ENCODE results near the gene S100A8.
"Not testable (repeated sequence)": the region's sequence is repeated elsewhere in the genome, so short reads cannot be mapped to it uniquely, and the experiment has no call there.

Gene S100A8

DNA sequence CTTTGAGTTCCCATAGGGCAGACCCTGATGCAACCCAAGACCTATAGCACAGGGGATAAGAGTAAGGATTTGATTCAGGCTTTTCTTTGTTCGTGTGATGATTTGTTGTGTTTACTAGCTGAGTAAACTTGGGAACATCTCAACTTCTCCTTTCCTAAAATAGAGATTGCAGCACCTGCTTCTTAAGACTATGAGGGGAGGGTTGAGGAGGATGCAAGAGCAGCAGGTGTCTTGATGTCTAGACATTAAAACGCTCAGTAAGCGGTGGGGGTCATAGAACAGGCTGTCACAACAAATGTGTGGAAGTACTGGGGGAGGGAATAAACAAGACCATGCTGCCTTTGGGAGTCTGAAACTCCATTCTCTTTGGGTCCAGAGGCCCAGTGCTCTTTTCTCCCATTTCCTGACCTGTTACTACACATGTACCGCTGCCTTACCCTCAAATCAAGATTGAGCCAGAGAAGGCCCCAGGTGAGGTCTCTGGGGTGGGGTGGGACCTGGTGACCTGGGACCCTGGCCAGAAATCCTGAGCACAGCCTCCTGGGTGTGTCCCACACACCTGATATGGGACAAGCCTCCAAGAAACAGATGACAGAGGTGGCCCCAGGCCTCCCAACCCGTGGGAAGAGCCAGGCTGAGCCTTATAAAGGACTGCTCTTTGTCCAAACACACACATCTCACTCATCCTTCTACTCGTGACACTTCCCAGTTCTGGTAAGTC lies 25.1 kb upstream of the S100A8 start, which contains the start of gene S100A7A:
TSS of gene S100A7A (plus strand) at position 671 of the 721 bp plus-strand sequence. CDS start 1,563 bp downstream, outside the sequence.
- DNase-seq, result no peak

GRCh38 chr1:153413961-153414360 lies 23.1 kb upstream of the S100A8 start:
- not testable (repeated sequence) for DNase-seq

DNA sequence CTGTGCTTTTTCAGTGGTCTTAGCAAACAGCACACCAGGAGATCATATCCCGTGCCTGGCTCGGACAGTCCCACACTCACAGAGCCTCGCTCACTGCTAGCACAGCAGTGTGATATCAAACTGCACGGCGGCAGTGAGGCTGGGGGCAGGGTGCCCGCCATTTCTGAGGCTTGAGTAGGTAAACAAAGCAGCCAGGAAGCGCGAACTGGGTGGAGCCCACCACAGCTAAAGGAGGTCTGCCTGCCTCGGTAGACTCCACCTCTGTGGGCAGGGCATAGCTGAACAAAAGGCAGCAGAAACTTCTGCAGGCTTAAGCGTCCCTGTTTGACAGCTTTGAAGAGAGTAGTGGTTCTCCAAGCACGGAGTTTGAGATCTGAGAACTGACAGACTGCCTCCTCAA lies 16.4 kb upstream of the S100A8 start:
- DNase-seq, result not testable (repeated sequence)

DNA sequence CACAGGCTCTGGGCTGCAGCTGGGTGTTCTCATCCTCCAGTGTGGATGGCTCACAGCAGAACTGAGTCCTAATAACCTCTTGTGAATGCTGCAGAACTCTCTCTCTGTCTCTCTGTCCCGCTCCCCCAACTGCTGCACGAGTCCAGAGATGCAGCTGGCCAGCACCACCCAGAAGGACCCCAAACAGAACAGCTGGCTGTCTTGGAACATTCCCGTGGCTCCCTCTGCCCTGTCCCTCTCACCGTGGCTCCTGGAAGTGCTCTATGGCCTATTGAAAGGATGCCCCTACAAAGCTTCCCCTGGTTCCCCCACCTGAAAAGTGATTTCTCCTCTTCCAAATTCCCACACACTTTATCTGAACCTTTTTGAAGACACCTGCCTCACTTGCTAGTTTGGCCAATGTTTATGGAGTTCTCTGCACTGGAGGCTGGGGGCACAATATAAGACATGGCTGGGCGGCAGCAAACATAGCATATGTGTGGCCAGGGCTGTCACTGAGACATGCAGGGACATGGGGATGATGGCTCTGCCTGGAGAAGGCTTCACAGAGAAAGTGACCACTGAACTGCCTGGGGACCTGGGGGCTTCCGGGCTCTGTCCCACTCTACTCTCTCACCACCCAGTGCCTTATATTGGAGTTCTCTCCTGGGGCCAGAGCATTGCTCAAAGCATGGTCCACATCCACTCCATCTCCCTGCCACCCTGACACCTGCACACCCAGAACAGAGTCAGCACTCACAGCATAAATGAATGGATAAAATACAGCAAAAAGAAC lies 15.1 kb upstream of the S100A8 start:
- DNase-seq, result not testable (repeated sequence)

DNA sequence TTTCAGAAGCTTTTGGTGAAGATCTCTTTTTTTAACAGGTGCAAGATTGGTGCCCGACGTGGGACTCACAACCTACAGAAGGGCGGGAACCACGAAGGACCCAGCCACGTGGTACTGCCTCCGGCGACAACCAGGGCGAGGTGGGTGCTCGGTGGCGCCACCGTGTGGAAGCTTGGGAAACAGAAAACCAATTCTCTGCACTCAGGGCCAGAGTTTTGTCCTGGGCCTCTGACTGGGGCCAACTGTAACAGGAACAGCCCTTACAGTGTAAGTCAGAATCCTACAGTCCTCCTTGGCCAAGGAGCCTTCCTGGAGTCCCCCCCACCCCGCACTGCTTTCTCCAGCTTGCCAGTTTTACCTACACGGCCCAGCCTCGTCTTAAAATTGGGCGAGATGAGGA lies 13.9 kb upstream of the S100A8 start:
- DNase-seq, result no peak

GRCh38 chr1:153404086-153404635 lies 13.3 kb upstream of the S100A8 start:
- DNase-seq, result peak; percentile 17

- DNase-seq, result no peak
Measured at GRCh38 chr1:153403421-153404085, 12.7 kb upstream of the S100A8 start.

DNA sequence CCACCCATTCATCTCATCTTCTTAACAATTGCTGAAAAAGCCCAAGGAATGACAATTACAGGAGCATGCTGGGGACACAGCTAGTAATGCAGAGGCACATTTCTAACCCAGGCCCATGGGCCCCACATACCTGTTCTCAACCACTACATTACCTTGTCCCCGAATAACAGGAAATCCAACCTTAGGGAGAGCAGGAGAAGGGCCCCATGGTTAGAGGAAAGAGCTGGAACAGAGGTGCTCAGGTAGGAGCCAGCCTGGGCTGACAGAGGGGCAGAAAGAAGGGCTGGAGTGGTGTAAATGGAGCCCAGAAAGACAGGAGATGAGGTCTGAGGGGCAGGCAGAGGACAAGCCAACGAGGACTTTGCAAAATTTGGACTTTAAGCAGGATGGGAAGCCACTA lies 11.4 kb upstream of the S100A8 start:
- no peak for DNase-seq

- DNase-seq, result no peak
Measured at GRCh38 chr1:153401461-153401860, 10.6 kb upstream of the S100A8 start.

DNA sequence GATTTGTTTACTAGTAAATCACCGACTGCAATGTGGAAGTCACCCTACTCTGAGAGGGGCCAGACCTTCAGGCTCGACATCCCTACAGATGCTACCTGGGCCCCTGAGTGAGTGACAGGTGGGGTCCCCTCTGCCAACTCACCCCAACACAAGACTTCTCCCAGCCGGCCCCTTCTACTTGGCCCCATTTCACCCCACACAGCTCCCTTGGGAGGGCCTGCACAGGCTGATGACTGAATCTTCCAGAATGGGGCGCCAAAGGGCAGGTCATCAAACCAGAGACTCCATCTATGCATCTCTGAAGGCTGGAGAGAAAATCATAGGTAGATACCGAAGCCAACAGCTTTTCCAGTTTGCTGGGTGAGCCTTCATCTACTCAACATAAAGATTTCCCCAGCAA lies 9.4 kb upstream of the S100A8 start:
- DNase-seq, result no peak

DNA sequence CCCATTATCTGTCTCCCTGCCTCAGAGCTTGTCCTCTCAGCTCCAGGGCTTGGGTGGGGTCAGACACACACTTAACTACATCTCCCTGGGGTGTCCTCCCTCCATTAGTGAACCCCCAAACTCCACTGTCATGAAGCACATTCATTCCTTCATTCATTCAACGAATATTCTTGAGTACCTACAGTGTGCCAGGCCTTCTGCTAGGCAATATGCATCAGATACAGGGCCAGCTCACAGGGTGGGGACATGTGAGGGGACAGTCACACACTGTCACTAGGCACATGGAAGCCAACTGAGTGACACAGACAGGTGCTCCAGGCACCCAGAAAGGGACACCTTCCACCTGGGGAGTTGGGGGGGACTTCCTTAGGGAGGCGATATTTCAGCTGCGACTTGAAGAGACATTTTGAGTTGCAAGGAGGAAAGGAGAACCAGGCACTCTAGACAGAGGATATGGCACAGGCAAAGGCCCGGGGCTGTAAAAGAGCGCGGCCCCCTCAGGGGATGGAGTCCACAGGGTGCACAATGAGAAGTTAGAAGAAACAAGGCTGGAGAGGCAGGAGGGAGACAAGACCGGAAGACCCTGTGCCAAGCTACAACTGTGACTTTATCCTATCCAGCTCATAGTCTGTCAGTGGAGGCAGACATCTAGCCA lies 8.7 kb upstream of the S100A8 start:
- no peak for DNase-seq

- DNase-seq, result no peak
Measured at GRCh38 chr1:153397924-153398651, 7.2 kb upstream of the S100A8 start.

DNA sequence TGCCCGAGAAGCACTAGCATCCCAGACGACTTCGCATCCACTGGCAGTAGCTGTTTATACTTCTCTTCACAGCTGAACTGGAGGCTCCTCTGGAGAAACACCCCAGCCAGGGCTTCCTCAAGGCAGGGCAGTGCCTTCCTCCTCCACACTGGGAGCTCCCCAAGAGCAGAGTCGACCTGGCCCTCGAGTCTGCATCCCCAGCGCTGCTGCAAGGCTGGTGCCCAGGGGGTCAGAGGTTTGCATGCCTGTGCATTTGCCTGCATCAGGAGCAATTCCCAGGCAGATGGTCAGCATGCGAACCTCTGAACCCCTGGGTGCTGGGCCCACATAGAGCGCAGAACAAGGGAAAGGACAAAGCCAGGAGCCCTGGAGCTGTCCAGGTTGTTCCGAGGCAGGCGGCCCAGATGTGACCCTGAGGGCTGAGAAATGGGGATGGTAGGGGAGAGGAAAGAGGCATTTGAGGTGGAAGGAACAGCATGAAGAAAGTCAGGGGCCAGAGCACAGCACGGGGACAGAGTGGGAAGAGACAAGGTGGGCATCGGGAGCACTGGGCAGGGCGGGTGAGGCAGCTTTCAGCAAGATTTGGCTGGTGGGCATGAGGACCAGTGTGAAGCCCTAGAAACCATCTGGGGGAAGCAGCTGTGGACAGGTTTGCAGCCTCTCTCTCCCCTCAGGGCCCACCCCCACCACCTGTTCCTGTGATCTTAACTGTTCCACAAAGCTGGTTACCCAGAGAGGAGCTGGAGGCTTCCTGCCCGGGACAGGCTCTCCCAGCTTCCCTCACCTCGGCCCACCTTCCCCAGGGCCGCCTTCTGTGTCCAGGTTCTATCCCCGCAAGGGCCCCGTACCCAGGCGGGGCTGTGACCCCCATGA lies 6.4 kb upstream of the S100A8 start:
- DNase-seq, result no peak

DNA sequence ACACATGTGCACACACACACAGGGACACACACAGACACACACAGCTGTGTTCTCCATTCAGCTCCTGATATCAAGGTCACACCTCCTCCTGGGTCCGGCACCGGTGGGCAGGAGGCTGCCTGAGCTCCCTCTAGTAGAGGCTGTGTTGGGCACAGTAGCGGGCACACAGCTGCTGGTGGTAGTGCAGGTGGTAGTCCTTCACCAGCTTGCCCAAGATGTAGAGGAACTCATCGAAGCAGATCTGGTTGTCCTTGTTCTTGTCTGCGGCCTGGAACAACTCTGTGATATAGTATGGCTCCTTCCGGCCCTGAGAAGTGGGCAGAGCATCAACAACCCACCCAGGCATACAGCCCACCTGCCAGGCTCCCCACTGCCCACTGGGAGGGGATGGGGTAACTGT lies 5.6 kb upstream of the S100A8 start:
- no peak for DNase-seq

GRCh38 chr1:153395776-153396175 lies 4.9 kb upstream of the S100A8 start:
- DNase-seq, result no peak

DNA sequence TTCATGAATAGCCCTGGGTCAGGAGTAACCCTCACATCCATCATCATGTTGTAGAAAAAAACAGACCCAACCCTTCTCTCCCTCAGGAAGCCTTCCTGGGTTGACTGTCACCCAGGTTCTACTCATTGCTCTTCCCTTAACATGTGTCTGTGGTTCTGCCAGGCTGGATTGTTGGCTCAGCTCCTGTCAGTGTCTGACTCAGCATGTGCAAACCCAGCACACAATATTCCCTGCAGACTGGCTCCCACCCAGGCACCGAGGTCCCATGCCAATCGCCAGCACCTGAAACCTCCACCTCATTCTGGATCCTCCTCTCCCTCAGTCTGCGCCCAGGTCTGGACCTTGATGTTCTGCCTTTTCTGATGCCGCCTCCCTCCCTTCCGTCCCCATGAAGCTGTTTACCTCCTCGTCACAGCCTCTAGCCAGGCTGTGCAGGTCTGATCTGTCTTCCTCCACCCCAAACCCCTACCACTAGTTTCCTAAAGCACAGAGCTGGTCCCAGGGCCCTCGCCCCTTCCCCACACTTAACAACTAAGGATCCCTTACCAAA lies 4.3 kb upstream of the S100A8 start:
- DNase-seq, result no peak

- no peak for DNase-seq
Measured at GRCh38 chr1:153394391-153394790, 3.5 kb upstream of the S100A8 start.

DNA sequence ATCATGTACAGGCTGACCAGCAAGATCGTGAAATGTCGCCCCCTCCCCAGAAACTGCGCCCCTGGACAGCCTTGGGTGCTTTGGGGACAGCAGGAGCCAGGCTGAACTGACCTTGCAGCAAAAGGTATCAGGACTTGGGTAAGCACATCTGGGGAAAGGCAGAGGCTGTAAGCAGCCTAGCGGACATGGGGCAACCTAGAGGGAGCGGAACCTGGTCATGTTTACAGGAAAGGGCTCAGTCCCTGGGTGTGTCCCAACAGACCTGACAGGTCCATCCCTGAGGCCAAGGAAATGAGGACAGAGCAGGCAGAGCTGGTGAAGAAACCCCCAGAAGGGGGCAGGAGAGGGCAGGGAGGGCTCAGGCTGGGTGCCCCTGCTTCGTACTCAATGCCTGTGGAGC lies 3.1 kb upstream of the S100A8 start:
- DNase-seq, result no peak

- DNase-seq, result peak; percentile 2
Measured at GRCh38 chr1:153392822-153393221, 1.9 kb upstream of the S100A8 start.

- DNase-seq, result no peak
Measured at GRCh38 chr1:153392258-153392657, 1.4 kb upstream of the S100A8 start.
